WTC11 (cell line): ENCODE measurements around the gene C1orf174. TPM values are rescaled to one million over a fixed set of nuclear protein-coding genes. Genes with fewer than 3 reads are reported as not detected.

Experiments used
- ATAC-seq: fragments of 200-7000 bp; cut with Tn5 transposase; 2 replicates; pipeline ENCODE4 v1.10.0; 2021; ENCODE audit warnings: mild to moderate bottlenecking, moderate library complexity
- CTCF ChIA-PET: fragments of 300-600 bp; sonication (Branson Sonifier 250); formaldehyde crosslinking; loops from one replicate; lab custom pipeline; 2021; ENCODE audit warnings: antibody characterized with exemption; lab: Charles Lee
- POLR2A ChIA-PET: fragments of 350-600 bp; sonication (Branson Sonifier 250); formaldehyde crosslinking; loops from one replicate; lab custom pipeline; 2021; ENCODE audit warnings: antibody characterized with exemption; lab: Charles Lee
- DNase-seq: peaks from one replicate; pipeline ENCODE4 v3.0.0; 2021; ENCODE audit warnings: low spot score
- H3K27ac Mint-ChIP-seq: 2 replicates; pipeline ENCODE4 v1.8.0; 2021; ENCODE audit warnings: mixed read lengths
- H3K27me3 Mint-ChIP-seq: 2 replicates; pipeline ENCODE4 v1.8.0; 2021; ENCODE audit warnings: low read depth, mild to moderate bottlenecking, moderate library complexity, mixed read lengths
- H3K36me3 Mint-ChIP-seq: 2 replicates; pipeline ENCODE4 v1.8.0; 2021; ENCODE audit warnings: mixed read lengths
- H3K4me1 Mint-ChIP-seq: 2 replicates; pipeline ENCODE4 v1.8.0; 2022; ENCODE audit warnings: mixed read lengths
- H3K4me3 Mint-ChIP-seq: 2 replicates; pipeline ENCODE4 v1.8.0; 2021; ENCODE audit warnings: mild to moderate bottlenecking, moderate library complexity, mixed read lengths
- H3K9me3 Mint-ChIP-seq: 2 replicates; pipeline ENCODE4 v1.8.0; 2021; ENCODE audit warnings: mixed read lengths
- ATF1 ChIP-seq: sonication (generic); formaldehyde crosslinking; IDR thresholded peaks from 2 replicates; pipeline ENCODE4 v1.8.1; 2023; ENCODE audit warnings: mild to moderate bottlenecking, moderate library complexity, missing genetic modification reagents
- ATF3 ChIP-seq: sonication (generic); formaldehyde crosslinking; conservative IDR thresholded peaks from 2 replicates; pipeline ENCODE4 v1.8.1; 2022; ENCODE audit warnings: mild to moderate bottlenecking, missing genetic modification reagents
- CBFB ChIP-seq: sonication (generic); formaldehyde crosslinking; IDR thresholded peaks from 2 replicates; pipeline ENCODE4 v1.8.1; 2022; ENCODE audit warnings: mild to moderate bottlenecking, low read depth, missing genetic modification reagents
- CDX4 ChIP-seq: fragments of 250-450 bp; sonication (Bioruptor Pico); IDR thresholded peaks from 2 replicates; pipeline ENCODE4 v1.9.0; 2021; ENCODE audit warnings: moderate library complexity, mild to moderate bottlenecking, inconsistent platforms, borderline replicate concordance
- ELF4 ChIP-seq: sonication (generic); formaldehyde crosslinking; IDR thresholded peaks from 2 replicates; pipeline ENCODE4 v1.8.1; 2022; ENCODE audit warnings: low read depth, mild to moderate bottlenecking, moderate library complexity, missing genetic modification reagents
- FOXK1 ChIP-seq: sonication (generic); formaldehyde crosslinking; IDR thresholded peaks from 2 replicates; pipeline ENCODE4 v1.8.0; 2022; ENCODE audit warnings: mild to moderate bottlenecking, moderate library complexity, missing genetic modification reagents
- GTF2I ChIP-seq: fragments of 250-450 bp; sonication (Bioruptor Pico); conservative IDR thresholded peaks from 2 replicates; pipeline ENCODE4 v1.4.0; 2021; ENCODE audit warnings: mild to moderate bottlenecking
- HMGXB4 ChIP-seq: sonication (generic); formaldehyde crosslinking; IDR thresholded peaks from 2 replicates; pipeline ENCODE4 v1.8.1; 2023; ENCODE audit warnings: mild to moderate bottlenecking, moderate library complexity, missing genetic modification reagents
- JAZF1 ChIP-seq: fragments of 250-450 bp; sonication (Bioruptor Pico); IDR thresholded peaks from 2 replicates; pipeline ENCODE4 v1.9.0; 2021; ENCODE audit warnings: moderate library complexity, mild to moderate bottlenecking, inconsistent platforms
- MAX ChIP-seq: sonication (generic); formaldehyde crosslinking; IDR thresholded peaks from 2 replicates; pipeline ENCODE4 v1.8.0; 2022; ENCODE audit warnings: mild to moderate bottlenecking, missing genetic modification reagents
- NR3C1 ChIP-seq: sonication (generic); formaldehyde crosslinking; conservative IDR thresholded peaks from 2 replicates; pipeline ENCODE4 v1.8.1; 2023; ENCODE audit warnings: low read depth, mild to moderate bottlenecking, missing genetic modification reagents
- PRRX2 ChIP-seq: fragments of 250-450 bp; sonication (Bioruptor Pico); IDR thresholded peaks from 2 replicates; pipeline ENCODE4 v1.8.0; 2021; ENCODE audit warnings: mild to moderate bottlenecking
- RELA ChIP-seq: sonication (generic); formaldehyde crosslinking; IDR thresholded peaks from 2 replicates; pipeline ENCODE4 v1.8.1; 2022; ENCODE audit warnings: missing genetic modification reagents, mild to moderate bottlenecking, borderline replicate concordance
- SMAD4 ChIP-seq: sonication (generic); formaldehyde crosslinking; IDR thresholded peaks from 2 replicates; pipeline ENCODE4 v1.8.0; 2022; ENCODE audit warnings: mild to moderate bottlenecking, missing genetic modification reagents
- SP1 ChIP-seq: sonication (generic); formaldehyde crosslinking; conservative IDR thresholded peaks from 2 replicates; pipeline ENCODE4 v1.8.1; 2022; ENCODE audit warnings: missing genetic modification reagents
- ZBTB43 ChIP-seq: sonication (generic); formaldehyde crosslinking; IDR thresholded peaks from 2 replicates; pipeline ENCODE4 v1.8.1; 2023; ENCODE audit warnings: mild to moderate bottlenecking, missing genetic modification reagents
- ZMAT4 ChIP-seq: fragments of 250-450 bp; sonication (Bioruptor Pico); IDR thresholded peaks from 2 replicates; pipeline ENCODE4 v1.9.0; 2021; ENCODE audit warnings: mild to moderate bottlenecking
- ZNF121 ChIP-seq: sonication (generic); formaldehyde crosslinking; IDR thresholded peaks from 2 replicates; pipeline ENCODE4 v1.8.0; 2023; ENCODE audit warnings: missing genetic modification reagents
- ZNF219 ChIP-seq: sonication (generic); formaldehyde crosslinking; IDR thresholded peaks from 2 replicates; pipeline ENCODE4 v1.8.0; 2023; ENCODE audit warnings: missing genetic modification reagents, mild to moderate bottlenecking, borderline replicate concordance
- ZNF425 ChIP-seq: fragments of 250-450 bp; sonication (Bioruptor Pico); conservative IDR thresholded peaks from 2 replicates; pipeline ENCODE4 v1.9.0; 2021; ENCODE audit warnings: mild to moderate bottlenecking
- ZNF671 ChIP-seq: fragments of 250-450 bp; sonication (Bioruptor Pico); IDR thresholded peaks from 2 replicates; pipeline ENCODE4 v1.8.0; 2021; ENCODE audit warnings: mild to moderate bottlenecking
- total RNA-seq: library from RNA; stranded (reverse); gene quantifications from 3 replicates; pipeline ENCODE4 v1.2.3, GENCODE V29; 2021

The C1orf174 gene
- total RNA-seq, 1 experiment from 2014 or later, result 24.2 TPM

GRCh38 chr1:3942416-3943122, 42.5 kb upstream of the C1orf174 start:
- POLR2A ChIA-PET, result no interaction called here
- H3K36me3 Mint-ChIP-seq, result peaks cover 67% of the 10 kb centered on the region

GRCh38 chr1:3940754-3941345, 40.8 kb upstream of the C1orf174 start:
- CTCF ChIA-PET, result no interaction called here
- H3K27me3 Mint-ChIP-seq, result peaks cover 14% of the 10 kb centered on the region
- DNase-seq, result no peak
- TF ChIP-seq CDX4 (CRISPR knock-in tag) (no peak), SMAD4 (CRISPR knock-in tag) (no peak), SP1 (CRISPR knock-in tag) (no peak), ATF3 (CRISPR knock-in tag) (no peak), JAZF1 (CRISPR knock-in tag) (no peak), NR3C1 (CRISPR knock-in tag) (no peak), ZBTB43 (CRISPR knock-in tag) (no peak), ELF4 (CRISPR knock-in tag) (no peak), ATF1 (CRISPR knock-in tag) (no peak), MAX (CRISPR knock-in tag) (no peak), HMGXB4 (no peak), CBFB (no peak), ZNF425 (CRISPR knock-in tag) (no peak)
- TF ChIP-seq, all 79 proteins: peak for 0
- Mint-ChIP-seq H3K4me3 (no peak overlapping the region), H3K9me3 (peaks cover 75% of the 10 kb centered on the region), H3K4me1 (no peaks in the 10 kb centered on the region), H3K27ac (no peak overlapping the region), H3K36me3 (peaks cover 65% of the 10 kb centered on the region)
- no peak for ATAC-seq
- POLR2A ChIA-PET, result no interaction called here

More at GRCh38 chr1:3942416-3943122, 42.5 kb upstream of the C1orf174 start:
- Mint-ChIP-seq H3K9me3 (peaks cover 75% of the 10 kb centered on the region), H3K4me3 (no peak overlapping the region), H3K27me3 (peaks cover 14% of the 10 kb centered on the region), H3K27ac (no peak overlapping the region), H3K4me1 (no peaks in the 10 kb centered on the region)
- TF ChIP-seq RELA (CRISPR knock-in tag) (no peak), ZNF671 (no peak), MAX (CRISPR knock-in tag) (no peak), PRRX2 (CRISPR knock-in tag) (no peak), ZMAT4 (CRISPR knock-in tag) (no peak), ZNF121 (CRISPR knock-in tag) (no peak), ZNF219 (no peak), ZBTB43 (CRISPR knock-in tag) (no peak), FOXK1 (CRISPR knock-in tag) (no peak), GTF2I (no peak), ELF4 (CRISPR knock-in tag) (no peak)
- no peak for ATAC-seq
- CTCF ChIA-PET, result no interaction called here
- DNase-seq, result no peak
